SU-DHL-6 (cell line): Measurements from ENCODE around the gene C14orf93.

ENCODE experiments used
- CTCF ChIP-seq: fragments of 200-600 bp; sonication (generic); IDR thresholded peaks from one replicate; pipeline ENCODE4 v1.5.1; 2017; ENCODE audit warnings: antibody characterized with exemption, mild to moderate bottlenecking, low read length, moderate library complexity; ENCODE audit not compliant: insufficient read depth, poor library complexity, severe bottlenecking
- EZH2phosphoT487 ChIP-seq: fragments of 200-600 bp; sonication (generic), shearing (Covaris generic); conservative IDR thresholded peaks from 2 replicates; pipeline ENCODE4 v1.6.1; 2018; ENCODE audit warnings: mild to moderate bottlenecking, antibody characterized with exemption, low read length, moderate library complexity, mixed read lengths

GRCh38 chr14:22978981-22979671 is 30.8 kb downstream of the C14orf93 start:
- TF ChIP-seq CTCF (no peak), EZH2phosphoT487 (no peak)
